ENCODE results near the gene ENO2.
A peak's percentile ranks its signal among the peaks of the same experiment; 100 is the strongest.
"Not testable (repeated sequence)": the region's sequence is repeated elsewhere in the genome, so short reads cannot be mapped to it uniquely, and the experiment has no call there.

Gene ENO2

DNA sequence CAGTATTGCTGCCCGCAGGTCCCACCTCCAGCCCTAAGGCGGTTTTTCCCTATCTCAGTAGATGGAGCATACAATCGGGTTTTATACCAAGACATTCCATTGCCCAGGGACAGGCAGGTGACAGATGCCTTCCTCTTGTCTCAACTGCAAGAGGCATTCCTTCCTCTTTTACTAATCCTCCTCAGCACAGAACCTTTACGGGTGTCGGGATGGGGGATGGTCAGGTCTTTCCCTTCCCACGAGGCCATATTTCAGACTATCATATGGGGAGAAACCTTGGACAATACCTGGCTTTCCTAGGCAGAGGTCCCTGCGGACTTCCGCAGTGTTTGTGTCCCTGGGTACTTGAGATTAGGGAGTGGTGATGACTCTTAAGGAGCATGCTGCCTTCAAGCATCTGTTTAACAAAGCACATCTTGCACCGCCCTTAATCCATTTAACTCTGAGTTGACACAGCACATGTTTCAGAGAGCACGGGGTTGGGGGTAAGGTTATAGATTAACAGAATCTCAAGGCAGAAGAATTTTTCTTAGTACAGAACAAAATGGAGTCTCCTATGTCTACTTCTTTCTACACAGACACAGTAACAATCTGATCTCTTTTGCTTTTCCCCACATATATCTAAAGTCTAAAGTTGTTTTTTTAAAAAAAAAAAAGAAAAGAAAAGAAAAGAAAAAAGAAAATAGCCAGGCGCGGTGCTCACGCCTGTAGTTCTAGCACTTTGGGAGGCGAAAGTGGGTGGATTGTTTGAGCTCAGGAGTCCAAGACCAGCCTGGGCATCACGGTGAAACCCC, 28.0 kb upstream of the ENO2 start:
- DNase-seq (ENCODE audit: low read depth), result not testable (repeated sequence)

DNA sequence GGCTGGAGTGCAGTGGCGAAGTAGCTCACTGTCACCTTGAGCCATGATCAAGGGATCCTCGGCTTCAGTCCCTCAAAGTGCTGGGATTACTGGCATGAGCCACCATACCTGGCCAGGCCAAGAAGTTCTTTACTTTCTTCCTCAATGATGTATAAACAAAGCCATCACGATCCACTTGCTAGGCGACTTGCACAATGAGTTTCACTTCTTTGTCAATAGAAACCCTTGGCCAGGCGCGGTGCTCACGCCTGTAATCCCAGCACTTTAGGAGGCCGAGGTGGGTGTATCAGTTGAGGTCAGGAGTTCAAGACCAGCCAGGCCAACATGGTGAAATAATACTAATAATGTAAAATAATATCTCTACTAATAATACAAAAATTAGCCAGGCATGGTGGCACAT, 26.9 kb upstream of the ENO2 start:
- DNase-seq (ENCODE audit: low read depth), result no peak

DNA sequence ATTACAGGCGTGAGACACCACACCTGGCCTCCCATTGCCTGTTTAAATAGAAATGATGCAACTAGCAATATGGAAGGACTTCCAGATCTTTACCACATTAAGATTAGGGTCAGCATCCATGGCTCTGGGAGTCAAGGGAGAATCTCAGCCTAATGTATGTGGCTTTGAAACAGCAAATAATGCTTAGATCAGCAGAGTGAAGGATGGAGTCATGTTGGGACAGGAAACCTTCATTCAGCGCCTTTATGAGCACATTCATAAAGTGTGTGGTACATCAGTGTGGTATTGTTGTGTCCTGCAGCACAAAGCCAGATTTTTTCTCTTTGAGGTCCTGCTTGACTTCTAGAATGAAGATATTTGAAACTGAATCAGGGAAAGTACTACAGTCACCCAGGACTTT, 26.0 kb upstream of the ENO2 start:
- no peak for DNase-seq (ENCODE audit: low read depth)

DNA sequence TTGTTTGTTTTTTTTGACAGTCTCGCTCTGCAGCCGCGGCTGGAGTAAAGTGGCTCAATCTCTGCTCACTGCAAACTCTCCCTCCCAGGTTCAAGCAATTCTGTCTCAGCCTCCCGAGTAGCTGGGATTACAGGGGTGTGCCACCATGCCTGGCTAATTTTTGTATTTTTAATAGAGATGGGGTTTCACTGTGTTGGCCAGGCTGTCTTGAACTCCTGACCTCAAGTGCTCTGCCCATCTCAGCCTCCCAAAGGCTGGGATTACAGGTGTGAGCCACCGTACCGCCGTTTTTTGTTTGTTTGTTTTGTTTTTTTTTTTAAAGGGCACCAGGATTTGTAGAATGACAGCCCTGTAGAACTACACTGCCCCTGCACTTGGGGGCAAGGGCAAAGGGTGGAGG, 25.6 kb upstream of the ENO2 start:
- not testable (repeated sequence) for DNase-seq (ENCODE audit: low read depth)

DNA sequence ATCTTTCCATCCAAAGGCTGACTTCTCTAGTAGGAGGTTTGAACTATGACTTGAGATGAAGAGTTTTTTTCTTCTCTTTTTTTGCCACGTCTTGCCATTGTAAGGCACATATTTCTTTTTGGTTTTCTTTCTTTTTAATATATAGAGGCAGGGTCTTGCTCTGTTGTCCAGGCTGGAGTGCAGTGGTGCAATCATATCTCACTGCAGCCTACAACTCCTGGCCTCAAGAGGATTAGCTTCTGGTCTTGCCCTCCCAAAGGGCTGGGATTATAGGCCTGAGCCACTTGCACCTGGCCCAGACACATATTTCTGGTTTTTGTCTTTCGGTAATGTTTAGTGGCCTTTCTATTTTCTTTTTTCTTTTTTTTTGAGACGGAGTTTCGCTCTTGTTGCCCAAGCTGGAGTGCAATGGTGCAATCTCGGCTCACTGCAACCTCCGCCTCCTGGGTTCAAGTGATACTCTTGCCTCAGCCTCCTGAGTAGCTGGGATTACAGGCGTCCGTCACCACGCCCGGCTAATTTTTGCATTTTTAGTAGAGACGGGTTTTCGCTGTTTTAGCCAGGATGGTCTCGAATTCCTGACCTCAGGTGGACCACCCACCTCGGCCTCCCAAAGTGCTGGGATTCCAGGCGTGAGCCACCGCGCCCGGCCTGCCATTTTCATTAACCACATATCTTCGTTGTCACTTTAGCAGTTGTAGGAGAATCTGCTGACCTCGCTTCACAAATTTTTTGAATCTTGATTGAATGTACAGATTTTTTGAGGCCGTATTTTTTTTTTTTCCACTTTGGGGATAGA, 24.4 kb upstream of the ENO2 start:
- not testable (repeated sequence) for DNase-seq (ENCODE audit: low read depth)

DNA sequence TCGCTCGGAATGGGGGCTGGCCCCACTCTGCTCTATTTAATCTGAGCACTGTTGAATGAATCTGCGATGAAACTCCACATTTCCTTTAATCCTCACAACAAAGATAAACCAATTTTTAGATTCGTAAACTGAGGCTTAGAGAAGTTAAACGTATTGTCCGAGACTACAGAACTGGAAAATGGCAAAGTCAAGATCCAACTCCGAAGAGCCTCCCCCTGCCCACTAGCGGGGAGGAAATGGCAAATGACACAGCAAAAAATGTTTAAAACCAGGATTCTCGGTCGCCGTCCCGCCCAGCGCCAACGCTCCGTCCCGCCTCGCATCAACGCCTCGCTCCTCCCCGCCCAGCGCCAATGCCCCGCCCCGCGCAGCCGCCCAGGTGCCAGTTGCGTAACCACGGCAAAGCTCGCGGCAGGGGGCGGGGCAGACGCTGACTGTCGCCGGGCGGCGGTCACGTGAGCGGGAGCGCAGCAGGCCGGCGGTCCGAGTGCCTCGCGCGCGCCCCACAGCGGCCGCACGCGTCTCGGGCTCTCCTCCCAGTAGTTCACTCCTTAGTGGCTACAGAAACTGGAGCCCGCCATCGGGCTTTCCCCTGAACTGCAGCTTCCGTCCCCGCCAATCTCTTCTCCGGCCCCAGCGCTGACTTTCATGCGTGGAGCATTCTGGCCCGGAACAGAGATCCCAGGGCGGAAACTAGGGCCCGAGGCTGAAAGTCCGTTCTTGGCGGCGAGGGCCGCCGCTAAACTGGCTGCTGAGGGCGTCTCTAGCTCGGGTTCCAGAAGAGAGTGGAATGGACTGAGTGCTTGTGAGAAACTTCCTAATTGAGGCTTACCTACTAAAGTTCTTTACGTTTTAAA, 23.4 kb upstream of the ENO2 start:
- peak; percentile 95 for DNase-seq (ENCODE audit: low read depth)

DNA sequence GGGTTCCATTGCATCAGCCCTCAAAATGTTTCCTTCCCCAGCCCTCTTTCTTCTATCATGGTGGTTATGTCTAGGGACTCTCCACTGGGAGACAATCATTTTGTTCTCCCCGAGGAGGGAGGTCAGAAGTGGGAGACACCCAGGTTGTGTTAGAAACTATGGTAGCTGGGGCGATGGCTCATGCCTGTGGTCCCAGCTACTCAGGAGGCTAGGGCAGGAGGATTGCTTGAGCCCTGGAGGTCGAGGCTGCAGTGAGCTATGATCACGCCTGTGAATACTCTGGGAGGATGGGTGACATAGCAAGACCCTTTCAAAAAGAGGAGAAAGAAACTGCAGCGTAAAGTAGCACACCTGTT, 22.8 kb upstream of the ENO2 start:
- no peak for DNase-seq (ENCODE audit: low read depth)

DNA sequence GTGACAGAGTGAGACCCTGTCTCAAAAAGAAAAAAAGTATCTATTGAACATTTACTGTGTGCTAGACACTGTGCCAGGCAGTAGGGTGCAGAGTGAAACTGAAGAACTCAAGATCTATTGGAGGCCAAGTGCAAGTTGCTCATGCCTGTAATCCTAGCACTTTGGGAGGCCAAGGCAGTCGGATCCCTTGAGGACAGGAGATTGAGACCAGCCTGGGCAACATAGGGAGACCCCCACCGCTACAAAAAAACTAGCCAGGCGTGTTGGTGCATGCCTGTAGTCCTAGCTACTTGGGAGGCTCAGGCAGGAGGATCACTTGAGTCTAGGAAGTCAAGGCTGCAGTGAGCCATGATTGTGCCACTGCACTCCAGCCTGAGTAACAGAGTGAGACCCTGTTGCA, 21.7 kb upstream of the ENO2 start:
- not testable (repeated sequence) for DNase-seq (ENCODE audit: low read depth)

DNA sequence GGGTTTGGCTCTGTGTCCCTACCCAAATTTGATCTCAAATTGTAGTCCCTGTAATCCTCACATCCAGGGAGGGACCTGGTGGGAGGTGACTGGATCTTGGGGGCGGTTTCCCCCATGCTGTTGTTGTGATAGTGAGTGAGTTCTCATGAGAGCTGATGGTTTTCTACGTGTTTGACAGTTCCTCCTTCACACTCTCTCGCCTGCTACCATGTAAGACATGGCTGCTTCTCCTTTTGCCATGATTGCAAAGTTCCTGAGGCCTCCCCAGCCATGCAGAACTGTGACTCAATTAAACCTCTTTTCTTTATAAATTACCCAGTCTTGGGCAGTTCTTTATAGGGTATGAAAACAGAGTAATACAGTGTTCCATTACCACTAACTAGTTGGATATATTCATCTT, 20.1 kb upstream of the ENO2 start:
- DNase-seq (ENCODE audit: low read depth), result no peak

DNA sequence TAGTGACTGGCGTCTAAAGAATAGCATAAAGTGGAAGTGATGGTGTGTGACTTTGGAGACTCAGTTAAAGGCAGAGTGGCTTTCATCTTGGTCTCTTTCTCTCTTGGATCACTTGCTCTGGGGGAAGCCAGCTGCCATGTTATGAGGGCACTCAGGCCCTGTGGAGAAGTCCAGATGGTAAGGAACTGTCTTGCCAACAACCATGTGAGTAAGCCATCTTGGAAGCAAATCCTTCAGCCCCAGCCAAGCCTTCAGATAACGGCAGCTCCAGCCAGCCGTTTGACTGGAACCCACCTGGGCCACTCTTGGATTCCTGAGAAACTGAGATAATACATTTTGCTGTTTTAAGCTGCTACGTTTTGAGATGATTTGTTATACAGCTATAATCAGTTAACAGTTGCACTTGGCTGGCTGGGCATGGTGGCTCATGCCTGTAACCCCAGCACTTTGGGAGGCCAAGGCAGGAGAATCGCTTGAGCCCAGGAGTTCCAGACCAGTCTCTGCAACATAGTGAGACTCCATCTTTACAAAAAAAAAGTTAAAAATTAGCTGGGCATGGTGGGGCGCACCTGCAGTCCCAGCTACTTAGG, 17.4 kb upstream of the ENO2 start:
- DNase-seq (ENCODE audit: low read depth), result no peak

DNA sequence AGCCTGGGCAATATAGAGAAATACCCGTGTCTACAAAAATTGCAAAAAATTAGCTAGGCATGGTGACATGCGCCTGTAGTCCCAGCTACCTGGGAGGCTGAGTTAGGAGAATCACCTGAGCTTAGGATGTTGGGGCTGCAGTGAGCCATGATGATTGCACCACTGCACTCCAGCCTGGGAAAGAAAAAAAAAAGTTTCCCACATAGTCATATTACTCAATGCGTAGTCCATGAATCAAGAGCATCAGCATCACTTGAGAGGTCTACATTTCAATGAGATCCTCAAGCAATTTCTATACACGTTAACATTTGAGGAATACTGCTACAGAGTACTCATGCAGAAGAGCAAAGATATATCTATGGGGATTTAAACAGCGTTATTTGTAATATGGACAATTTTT, 15.0 kb upstream of the ENO2 start:
- no peak for DNase-seq (ENCODE audit: low read depth)

DNA sequence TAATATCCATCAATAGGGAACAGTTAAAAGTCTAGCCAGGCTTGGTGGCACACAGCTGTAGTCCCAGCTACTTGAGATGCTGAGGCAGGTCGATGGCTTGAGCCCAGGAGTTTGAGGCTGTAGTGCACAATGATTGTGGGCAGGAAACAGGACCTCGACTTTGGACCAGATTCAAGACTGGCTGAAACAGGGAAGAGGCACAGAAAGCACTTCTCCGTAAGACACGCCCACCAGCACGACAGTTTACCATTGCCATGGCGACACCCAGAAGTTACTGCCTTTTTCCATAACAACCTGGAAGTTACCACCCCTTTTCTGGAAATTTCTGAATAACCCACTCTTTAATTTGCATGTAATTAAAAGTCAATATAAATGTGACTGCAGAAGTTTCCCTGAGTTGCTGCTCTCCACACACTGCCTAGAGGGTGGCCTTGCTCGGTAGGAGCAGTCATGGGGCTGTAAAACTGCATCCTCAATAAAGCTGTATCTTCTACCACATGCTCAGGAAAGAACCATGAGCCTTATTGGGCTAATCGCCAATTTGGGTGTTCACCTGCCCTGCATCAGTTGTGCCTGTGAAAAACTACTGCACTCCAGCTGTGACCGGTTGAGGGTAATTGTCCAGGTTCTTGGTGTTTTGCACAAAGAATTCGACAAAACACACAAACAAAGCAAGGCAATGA, 14.4 kb upstream of the ENO2 start:
- peak; percentile 47 for DNase-seq (ENCODE audit: low read depth)

DNA sequence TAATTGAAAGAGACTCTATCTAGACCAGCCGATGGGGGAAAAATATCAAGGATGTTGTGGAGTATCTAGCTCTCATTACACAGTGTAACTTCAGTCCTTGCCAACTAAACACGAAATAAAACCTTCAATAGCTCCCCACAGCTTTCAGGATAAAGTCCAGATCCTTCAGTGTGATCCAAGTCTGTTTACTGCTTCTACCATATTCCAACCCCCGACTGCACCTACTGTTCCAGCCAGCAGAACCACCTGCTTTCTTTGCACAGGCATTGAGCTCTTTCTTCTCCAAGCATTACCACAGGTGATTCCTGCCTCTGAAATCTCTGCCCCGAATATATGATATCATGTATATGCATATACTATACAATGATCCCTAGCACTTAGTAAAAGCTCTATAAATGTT, 11.9 kb upstream of the ENO2 start:
- no peak for DNase-seq (ENCODE audit: low read depth)

DNA sequence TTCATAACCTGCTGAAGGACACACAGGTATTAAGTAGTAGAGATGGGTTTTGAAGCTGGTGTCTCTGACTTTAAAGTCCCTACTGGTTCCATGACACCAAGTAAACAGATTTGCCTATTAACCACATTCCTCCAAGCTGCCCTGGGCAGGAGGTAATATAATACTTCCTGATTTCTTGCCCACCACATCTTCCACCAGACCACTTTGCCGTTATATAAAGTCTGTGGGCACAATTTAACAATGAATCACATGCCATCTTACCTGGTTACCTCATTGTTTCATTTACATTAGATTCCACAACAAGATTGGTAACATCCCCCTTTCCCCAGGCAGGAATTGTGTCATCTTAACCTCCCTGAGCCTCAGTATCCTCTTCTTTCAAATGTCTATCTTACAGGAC, 10.7 kb upstream of the ENO2 start:
- no peak for DNase-seq (ENCODE audit: low read depth)

DNA sequence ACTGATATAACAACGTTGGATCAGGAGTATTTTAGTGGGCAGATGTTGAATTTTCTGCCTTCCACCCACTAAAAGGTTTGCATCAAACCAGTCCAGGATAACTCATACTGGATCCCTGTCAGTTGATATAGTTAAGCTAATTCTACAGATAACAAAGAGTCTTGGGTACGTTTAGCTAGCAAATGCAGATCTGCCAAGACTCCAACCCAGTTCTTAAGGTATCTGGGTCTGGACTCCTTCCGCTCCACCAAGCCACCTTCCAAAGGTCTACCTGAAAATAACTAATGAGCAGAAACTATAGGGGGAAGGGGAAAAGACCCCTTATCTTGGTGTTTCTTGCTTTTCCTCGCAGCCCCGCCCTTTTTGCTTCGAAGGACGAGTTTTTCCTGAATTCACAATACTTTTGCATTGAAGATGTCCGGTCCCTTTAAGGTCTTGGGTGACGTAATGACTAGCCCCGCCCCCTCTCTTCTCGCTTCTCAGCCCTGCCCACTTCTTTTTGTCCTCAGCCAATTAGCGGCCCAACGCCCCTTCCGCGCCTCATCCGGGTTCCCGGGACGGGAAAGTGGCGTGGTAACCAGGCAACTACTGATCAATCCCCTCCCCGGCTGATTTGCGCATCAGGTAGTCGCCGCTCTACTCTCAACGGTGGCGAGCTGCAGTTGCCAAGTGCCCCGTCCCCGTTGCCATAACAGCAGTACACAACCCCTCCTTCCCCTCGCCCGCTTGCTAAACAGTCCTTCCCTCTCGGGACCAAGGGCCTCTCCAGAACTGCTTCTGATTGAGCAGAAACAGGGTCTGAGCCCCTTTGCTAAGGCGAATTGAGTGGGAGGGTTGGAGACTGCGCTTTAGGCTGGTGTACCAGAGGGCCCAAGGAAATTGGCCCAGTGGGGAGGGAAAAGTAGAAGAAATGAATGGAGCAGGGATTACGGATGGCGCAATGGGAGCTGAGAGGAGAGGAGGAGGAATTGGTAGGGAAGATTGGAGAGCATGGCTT, 9.8 kb upstream of the ENO2 start, which contains the start of gene LRRC23:
Gene LRRC23, plus strand, starts transcription at position 543 of the 997 bp plus-strand sequence. CDS start 812 bp downstream, outside the sequence.
- DNase-seq (ENCODE audit: low read depth), result peak; percentile 94

DNA sequence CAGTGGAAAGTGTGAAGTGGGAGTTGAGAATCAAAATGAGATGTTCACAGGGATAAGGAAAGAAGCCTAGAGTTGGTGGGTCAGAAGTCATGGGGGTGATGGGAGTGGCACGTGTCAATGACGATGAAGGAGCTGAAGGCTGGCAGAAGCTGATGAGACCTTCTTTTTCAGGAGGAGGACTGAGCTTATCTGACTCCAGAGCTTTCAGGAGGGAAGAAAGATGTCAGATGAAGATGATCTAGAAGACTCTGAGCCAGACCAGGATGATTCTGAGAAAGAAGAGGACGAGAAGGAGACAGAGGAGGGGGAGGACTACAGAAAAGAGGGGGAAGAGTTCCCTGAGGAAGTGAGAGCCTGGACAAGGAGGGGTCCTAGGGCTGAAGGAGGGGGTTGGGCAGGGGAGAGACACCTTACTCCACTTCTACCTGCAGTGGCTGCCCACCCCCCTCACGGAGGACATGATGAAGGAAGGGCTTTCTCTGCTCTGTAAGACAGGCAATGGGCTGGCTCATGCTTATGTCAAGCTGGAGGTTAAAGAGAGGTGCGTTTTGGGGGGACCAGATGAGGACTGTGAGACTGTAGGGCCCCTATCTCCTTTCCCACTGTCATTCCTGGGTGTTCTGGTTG, 8.9 kb upstream of the ENO2 start:
- DNase-seq (ENCODE audit: low read depth), result no peak

DNA sequence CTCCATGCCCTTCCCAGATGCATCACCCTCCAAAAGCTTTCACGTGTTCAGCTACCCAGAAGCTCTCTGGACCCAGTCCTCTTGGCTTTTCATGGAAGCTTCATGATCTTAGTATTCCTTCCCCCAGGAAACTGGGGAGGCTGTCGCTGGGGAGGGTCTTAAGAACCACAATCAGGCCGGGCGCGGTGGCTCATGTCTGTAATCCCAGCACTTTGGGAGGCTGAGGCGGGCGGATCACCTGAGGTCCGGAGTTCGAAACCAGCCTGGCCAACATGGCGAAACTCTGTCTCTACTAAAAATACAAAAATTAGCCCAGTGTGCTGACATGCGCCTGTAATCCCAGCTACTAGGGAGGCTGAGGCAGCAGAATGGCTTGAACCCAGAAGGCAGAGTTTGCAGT, 6.2 kb upstream of the ENO2 start:
- DNase-seq (ENCODE audit: low read depth), result not testable (repeated sequence)

DNA sequence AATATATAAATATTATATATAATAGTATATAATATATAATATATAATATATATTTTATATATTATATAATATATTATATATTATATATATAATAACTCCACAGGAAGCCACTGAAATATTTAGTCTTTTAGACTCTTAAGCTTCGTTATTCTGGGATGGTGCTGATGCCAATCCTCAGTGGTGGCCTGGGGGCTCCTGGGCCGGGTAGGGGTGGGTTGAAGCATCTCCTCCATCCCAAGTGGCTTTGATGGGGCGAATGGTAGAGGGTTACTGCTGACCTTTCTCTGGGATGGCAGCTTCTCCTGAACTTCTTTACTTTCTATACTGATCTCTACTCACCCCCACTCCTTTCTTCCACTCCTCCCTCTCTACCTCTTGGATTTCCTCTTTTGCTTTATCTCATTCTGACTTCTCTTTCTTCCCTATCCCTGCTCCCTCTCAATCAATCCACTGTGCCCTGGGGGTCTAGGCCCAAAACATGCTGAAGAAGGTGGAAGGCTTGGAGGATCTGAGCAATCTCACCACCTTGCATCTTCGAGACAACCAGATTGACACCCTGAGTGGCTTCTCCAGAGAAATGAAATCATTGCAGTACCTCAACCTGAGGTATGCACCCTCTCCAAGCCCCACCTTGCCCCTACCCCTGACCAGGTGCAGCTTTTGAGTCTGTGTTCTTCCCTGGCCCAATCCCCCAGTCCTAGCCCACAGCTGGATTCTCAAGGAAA, 4.8 kb upstream of the ENO2 start:
- DNase-seq (ENCODE audit: low read depth), result no peak
